Activated CD8-positive, alpha-beta T cell treated with anti-CD3 and anti-CD28 coated beads for 36 hours (primary cell): ENCODE data around the gene CUL4B. TPM values are rescaled to one million over a fixed set of nuclear protein-coding genes. Genes with fewer than 3 reads are reported as not detected.
"Not testable (repeated sequence)": the region's sequence is repeated elsewhere in the genome, so short reads cannot be mapped to it uniquely, and the experiment has no call there.

Experiments
- ATAC-seq: fragments of 200-7000 bp; cut with Tn5 transposase; one replicate; pipeline ENCODE4 v1.10.0; 2021; ENCODE audit warnings: mild to moderate bottlenecking, moderate library complexity
- CTCF ChIA-PET: fragments of 350-600 bp; sonication (Branson Sonifier 250); formaldehyde crosslinking; loops from one replicate; lab custom pipeline; 2021; ENCODE audit warnings: antibody characterized with exemption; lab: Charles Lee
- POLR2A ChIA-PET: fragments of 350-600 bp; sonication (Branson Sonifier 250); formaldehyde crosslinking; loops from one replicate; lab custom pipeline; 2021; ENCODE audit warnings: antibody characterized with exemption; lab: Charles Lee
- DNase-seq: peaks from one replicate; pipeline ENCODE4 v3.0.0-alpha.2; 2020
- H3K27ac Mint-ChIP-seq: one replicate; pipeline ENCODE4 v1.8.0; 2021; ENCODE audit warnings: mild to moderate bottlenecking, mixed read lengths
- H3K27me3 Mint-ChIP-seq: one replicate; pipeline ENCODE4 v1.8.0; 2021; ENCODE audit warnings: mixed read lengths
- H3K36me3 Mint-ChIP-seq: one replicate; pipeline ENCODE4 v1.8.0; 2021; ENCODE audit warnings: low read depth, mixed read lengths
- H3K4me1 Mint-ChIP-seq: one replicate; pipeline ENCODE4 v1.8.0; 2021; ENCODE audit warnings: low read depth, mixed read lengths
- H3K4me3 Mint-ChIP-seq: one replicate; pipeline ENCODE4 v1.8.0; 2021; ENCODE audit warnings: mild to moderate bottlenecking, moderate library complexity, mixed read lengths
- H3K9me3 Mint-ChIP-seq: one replicate; pipeline ENCODE4 v1.8.0; 2021; ENCODE audit warnings: mixed read lengths
- intact Hi-C: fragments of 100-400 bp; cut with micrococcal nuclease; formaldehyde crosslinking; loops from one replicate; pipeline ENCODE4 v1.10.0; 2022
- total RNA-seq, 2 experiments: library from RNA; stranded (reverse); gene quantifications; one replicate each; pipeline ENCODE4 v1.2.3, GENCODE V29; 2021
- TF ChIP-seq, protein P1 (sequence below): fragments of 200-600 bp; IDR thresholded peaks from one replicate; pipeline ENCODE4 v1.8.0; 2022; ENCODE audit warnings: antibody characterized with exemption, mild to moderate bottlenecking

The CUL4B gene
- total RNA-seq, 2 experiments from 2014 or later = 39.1 to 39.8 TPM

DNA sequence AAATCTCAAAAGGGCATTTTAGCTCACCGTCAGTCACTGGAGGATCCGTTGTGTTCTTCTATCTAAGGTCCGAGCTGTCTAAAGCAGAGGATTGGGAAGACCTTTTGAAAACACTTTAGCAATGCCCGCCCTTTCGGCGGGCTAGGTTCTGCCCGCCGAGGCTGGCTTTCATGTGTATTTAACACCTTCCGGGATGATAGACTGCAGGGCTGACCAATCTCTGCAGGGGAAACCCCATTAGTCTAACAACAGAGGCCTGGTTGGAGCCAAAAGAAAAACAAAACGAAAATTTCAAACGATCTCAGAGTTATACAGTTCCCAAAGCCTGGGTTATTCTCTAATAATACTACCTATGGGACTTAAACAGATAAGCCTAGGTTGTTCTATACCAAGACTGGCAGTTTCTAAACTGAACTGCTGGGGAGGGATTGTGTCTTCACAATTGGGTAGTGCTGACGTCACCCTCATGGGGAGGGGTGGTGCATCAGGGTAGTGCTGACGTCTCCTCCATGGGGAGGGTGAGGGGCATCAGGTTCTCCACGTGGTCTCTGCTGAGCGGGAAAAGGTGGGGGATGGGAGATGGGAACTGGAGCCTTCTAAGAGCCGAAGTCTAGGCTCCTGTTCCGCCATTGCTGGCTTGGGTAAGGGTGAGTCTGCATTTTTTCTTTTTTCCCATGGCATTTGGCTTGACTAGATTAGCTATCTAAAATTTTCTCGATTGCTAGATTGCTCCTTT, 14.8 kb upstream of the CUL4B start:
- ChIA-PET POLR2A (no interaction called here), CTCF (no interaction called here)
- peaks cover 3% of the 10 kb centered on the region for H3K4me1 Mint-ChIP-seq
- intact Hi-C loops = no loop called here
- no peak overlapping the region for H3K4me3 Mint-ChIP-seq
- no peaks in the 10 kb centered on the region for H3K27me3 Mint-ChIP-seq
- DNase-seq = no peak
- ATAC-seq = no peak
- H3K36me3 Mint-ChIP-seq = no peaks in the 10 kb centered on the region
- H3K27ac Mint-ChIP-seq = no peak overlapping the region
- no peaks in the 10 kb centered on the region for H3K9me3 Mint-ChIP-seq
- TF ChIP-seq, protein P1, sequence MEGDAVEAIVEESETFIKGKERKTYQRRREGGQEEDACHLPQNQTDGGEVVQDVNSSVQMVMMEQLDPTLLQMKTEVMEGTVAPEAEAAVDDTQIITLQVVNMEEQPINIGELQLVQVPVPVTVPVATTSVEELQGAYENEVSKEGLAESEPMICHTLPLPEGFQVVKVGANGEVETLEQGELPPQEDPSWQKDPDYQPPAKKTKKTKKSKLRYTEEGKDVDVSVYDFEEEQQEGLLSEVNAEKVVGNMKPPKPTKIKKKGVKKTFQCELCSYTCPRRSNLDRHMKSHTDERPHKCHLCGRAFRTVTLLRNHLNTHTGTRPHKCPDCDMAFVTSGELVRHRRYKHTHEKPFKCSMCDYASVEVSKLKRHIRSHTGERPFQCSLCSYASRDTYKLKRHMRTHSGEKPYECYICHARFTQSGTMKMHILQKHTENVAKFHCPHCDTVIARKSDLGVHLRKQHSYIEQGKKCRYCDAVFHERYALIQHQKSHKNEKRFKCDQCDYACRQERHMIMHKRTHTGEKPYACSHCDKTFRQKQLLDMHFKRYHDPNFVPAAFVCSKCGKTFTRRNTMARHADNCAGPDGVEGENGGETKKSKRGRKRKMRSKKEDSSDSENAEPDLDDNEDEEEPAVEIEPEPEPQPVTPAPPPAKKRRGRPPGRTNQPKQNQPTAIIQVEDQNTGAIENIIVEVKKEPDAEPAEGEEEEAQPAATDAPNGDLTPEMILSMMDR = no peak

DNA sequence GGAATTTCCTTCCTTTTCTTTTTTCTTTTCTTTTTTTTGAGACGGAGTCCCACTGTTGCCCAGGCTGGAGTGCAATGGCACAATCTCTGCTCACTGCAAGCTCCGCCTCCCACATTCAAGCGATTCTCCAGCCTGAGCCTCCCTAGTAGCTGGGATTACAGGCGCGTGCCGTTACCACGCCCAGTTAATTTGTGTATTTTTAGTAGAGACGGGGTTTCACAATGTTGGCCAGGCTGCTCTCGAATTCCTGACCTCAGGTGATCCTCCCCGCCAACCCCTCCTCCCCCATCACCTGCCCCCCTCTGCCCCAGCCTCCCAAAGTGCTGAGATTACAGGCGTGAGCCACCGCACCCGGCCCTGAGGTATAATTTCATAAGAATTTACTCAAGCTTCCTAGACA, 13.0 kb upstream of the CUL4B start:
- H3K27ac Mint-ChIP-seq, H3K4me1 Mint-ChIP-seq, POLR2A ChIA-PET, ATAC-seq, H3K27me3 Mint-ChIP-seq, CTCF ChIA-PET, H3K4me3 Mint-ChIP-seq, H3K36me3 Mint-ChIP-seq, intact Hi-C loops, H3K9me3 Mint-ChIP-seq, DNase-seq: not testable (repeated sequence)

GRCh38 chrX:120570011-120570600, 9.3 kb upstream of the CUL4B start:
- TF ChIP-seq, protein P1 = no peak
- intact Hi-C loops = no loop called here
- ChIA-PET CTCF (no interaction called here), POLR2A (no interaction called here)
- ATAC-seq = no peak
- Mint-ChIP-seq H3K4me3 (no peak overlapping the region), H3K27ac (no peak overlapping the region), H3K27me3 (no peaks in the 10 kb centered on the region), H3K9me3 (no peaks in the 10 kb centered on the region), H3K4me1 (peaks cover 3% of the 10 kb centered on the region), H3K36me3 (no peaks in the 10 kb centered on the region)
- DNase-seq = no peak

DNA sequence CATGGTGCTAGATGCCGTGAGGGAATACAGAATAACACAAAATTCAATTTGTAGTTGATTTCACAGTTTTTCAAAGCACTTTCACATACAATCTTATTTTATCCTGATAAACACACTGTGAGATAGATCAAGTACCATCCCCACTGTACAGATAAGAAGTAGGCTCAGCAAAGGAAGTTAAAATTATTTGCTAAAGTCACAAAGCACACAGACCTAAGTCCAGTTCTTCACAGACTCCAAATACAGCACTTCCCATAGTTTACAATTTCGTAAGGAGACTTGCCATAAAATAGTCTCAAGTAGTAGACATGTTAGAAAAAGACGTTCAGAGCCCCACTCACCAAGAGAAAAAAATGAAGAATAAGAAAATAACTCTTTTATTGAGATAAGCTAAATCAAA, 7.8 kb upstream of the CUL4B start:
- Mint-ChIP-seq H3K27me3 (no peaks in the 10 kb centered on the region), H3K36me3 (no peaks in the 10 kb centered on the region), H3K9me3 (no peaks in the 10 kb centered on the region), H3K4me3 (no peak overlapping the region), H3K4me1 (peaks cover 3% of the 10 kb centered on the region), H3K27ac (no peak overlapping the region)
- ChIA-PET POLR2A (no interaction called here), CTCF (no interaction called here)
- intact Hi-C loops = no loop called here
- DNase-seq (no peak), ATAC-seq (no peak)
- TF ChIP-seq, protein P1 = no peak

DNA sequence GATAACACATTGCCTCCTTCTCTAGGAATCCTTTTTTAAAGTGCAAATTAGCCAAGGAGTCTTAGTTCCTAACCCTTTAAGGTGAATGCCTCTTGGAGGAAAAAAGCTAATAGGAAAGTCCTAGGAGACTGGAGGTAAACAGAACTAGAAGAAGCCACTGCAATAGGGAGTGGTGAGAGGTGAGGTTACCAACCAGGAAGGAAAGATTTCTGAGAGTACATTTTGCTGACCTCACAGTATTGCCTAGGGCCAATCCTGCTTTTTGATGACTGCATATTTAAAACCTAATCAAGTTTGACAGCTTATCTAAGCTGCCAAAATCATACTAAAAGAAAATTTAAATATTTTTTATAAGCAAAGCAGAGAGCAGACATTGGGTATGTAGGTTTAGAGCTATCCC, 7.3 kb upstream of the CUL4B start:
- intact Hi-C loops = no loop called here
- POLR2A ChIA-PET = no interaction called here
- Mint-ChIP-seq H3K27me3 (no peaks in the 10 kb centered on the region), H3K4me3 (no peak overlapping the region), H3K9me3 (no peaks in the 10 kb centered on the region), H3K36me3 (no peaks in the 10 kb centered on the region), H3K4me1 (peaks cover 3% of the 10 kb centered on the region), H3K27ac (no peak overlapping the region)
- no peak for DNase-seq
- CTCF ChIA-PET = no interaction called here
- no peak for ATAC-seq
- TF ChIP-seq, protein P1 = no peak
